Measurements from ENCODE around the gene RNPEPL1. TPM values are rescaled to one million over a fixed set of nuclear protein-coding genes. Genes with fewer than 3 reads are reported as not detected.

The RNPEPL1 gene
- total and polyA plus RNA-seq, 2 experiments from 2014 or later, result 6.0 to 21.0 TPM

DNA sequence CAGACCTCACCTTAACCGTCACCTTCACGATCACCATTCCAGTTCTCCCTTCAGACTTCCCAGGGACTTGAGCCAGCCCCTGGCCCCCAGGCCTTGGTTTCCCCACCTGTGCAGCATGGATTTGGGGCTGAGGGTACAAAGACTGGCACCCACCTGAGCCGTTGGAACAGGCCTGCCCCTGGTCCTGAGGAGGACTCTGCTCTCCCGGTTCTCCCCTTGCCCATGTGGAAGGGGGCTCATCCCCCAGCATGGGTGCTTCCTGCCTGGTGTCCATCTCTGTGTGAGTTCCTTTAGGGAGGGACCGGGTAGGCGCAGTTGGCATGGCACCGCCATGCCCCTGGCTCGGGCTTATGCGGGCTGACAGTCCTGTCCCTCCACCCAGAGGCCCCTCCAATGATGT, 46.1 kb downstream of the RNPEPL1 start:
- H3K9me2 ChIP-seq (ENCODE audit: insufficient read depth), result no peaks in the 10 kb centered on the region
- no peak for DNase-seq (ENCODE audit: low spot score)
- Mint-ChIP-seq H3K4me3 (no peak overlapping the region), H3K36me3 (ENCODE audit: low read depth) (peaks cover 40% of the 10 kb centered on the region), H3K27me3 (ENCODE audit: insufficient read depth, low read depth, poor library complexity) (peaks cover 2% of the 10 kb centered on the region), H3K9me3 (peaks cover 32% of the 10 kb centered on the region), H3K4me1 (no peaks in the 10 kb centered on the region), H3K27ac (no peak overlapping the region)
- no peaks in the 10 kb centered on the region for H3K27me3 ChIP-seq (ENCODE audit: insufficient read depth)
- H3K27ac ChIP-seq (ENCODE audit: low read depth), result no peak overlapping the region
- no peak overlapping the region for H3K4me2 ChIP-seq
- H3K36me3 ChIP-seq (ENCODE audit: insufficient read depth), result no peaks in the 10 kb centered on the region
- TF ChIP-seq, protein P1, sequence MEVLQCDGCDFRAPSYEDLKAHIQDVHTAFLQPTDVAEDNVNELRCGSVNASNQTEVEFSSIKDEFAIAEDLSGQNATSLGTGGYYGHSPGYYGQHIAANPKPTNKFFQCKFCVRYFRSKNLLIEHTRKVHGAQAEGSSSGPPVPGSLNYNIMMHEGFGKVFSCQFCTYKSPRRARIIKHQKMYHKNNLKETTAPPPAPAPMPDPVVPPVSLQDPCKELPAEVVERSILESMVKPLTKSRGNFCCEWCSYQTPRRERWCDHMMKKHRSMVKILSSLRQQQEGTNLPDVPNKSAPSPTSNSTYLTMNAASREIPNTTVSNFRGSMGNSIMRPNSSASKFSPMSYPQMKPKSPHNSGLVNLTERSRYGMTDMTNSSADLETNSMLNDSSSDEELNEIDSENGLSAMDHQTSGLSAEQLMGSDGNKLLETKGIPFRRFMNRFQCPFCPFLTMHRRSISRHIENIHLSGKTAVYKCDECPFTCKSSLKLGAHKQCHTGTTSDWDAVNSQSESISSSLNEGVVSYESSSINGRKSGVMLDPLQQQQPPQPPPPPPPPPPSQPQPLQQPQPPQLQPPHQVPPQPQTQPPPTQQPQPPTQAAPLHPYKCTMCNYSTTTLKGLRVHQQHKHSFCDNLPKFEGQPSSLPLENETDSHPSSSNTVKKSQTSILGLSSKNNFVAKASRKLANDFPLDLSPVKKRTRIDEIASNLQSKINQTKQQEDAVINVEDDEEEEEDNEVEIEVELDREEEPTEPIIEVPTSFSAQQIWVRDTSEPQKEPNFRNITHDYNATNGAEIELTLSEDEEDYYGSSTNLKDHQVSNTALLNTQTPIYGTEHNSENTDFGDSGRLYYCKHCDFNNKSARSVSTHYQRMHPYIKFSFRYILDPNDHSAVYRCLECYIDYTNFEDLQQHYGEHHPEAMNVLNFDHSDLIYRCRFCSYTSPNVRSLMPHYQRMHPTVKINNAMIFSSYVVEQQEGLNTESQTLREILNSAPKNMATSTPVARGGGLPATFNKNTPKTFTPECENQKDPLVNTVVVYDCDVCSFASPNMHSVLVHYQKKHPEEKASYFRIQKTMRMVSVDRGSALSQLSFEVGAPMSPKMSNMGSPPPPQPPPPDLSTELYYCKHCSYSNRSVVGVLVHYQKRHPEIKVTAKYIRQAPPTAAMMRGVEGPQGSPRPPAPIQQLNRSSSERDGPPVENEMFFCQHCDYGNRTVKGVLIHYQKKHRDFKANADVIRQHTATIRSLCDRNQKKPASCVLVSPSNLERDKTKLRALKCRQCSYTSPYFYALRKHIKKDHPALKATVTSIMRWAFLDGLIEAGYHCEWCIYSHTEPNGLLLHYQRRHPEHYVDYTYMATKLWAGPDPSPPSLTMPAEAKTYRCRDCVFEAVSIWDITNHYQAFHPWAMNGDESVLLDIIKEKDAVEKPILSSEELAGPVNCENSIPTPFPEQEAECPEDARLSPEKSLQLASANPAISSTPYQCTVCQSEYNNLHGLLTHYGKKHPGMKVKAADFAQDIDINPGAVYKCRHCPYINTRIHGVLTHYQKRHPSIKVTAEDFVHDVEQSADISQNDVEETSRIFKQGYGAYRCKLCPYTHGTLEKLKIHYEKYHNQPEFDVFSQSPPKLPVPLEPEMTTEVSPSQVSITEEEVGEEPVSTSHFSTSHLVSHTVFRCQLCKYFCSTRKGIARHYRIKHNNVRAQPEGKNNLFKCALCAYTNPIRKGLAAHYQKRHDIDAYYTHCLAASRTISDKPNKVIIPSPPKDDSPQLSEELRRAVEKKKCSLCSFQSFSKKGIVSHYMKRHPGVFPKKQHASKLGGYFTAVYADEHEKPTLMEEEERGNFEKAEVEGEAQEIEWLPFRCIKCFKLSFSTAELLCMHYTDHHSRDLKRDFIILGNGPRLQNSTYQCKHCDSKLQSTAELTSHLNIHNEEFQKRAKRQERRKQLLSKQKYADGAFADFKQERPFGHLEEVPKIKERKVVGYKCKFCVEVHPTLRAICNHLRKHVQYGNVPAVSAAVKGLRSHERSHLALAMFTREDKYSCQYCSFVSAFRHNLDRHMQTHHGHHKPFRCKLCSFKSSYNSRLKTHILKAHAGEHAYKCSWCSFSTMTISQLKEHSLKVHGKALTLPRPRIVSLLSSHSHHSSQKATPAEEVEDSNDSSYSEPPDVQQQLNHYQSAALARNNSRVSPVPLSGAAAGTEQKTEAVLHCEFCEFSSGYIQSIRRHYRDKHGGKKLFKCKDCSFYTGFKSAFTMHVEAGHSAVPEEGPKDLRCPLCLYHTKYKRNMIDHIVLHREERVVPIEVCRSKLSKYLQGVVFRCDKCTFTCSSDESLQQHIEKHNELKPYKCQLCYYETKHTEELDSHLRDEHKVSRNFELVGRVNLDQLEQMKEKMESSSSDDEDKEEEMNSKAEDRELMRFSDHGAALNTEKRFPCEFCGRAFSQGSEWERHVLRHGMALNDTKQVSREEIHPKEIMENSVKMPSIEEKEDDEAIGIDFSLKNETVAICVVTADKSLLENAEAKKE (CRISPR knock-in tag; IDR thresholded peaks at IDR 0.05), result no peak
- TF ChIP-seq NANOG (IDR thresholded peaks at IDR 0.05; ENCODE audit: borderline replicate concordance) (no peak), REST (IDR thresholded peaks at IDR 0.05; ENCODE audit: unreplicated experiment) (no peak), JUNB (IDR thresholded peaks at IDR 0.05; ENCODE audit: unreplicated experiment) (no peak), STAT1 (IDR thresholded peaks at IDR 0.05; ENCODE audit: unreplicated experiment) (no peak), ZNF331 (CRISPR knock-in tag; IDR thresholded peaks at IDR 0.05; ENCODE audit: low read depth) (no peak), CREB1 (CRISPR knock-in tag; IDR thresholded peaks at IDR 0.05; ENCODE audit: low read depth) (no peak), ZNF114 (CRISPR knock-in tag; IDR thresholded peaks at IDR 0.05) (no peak), POLR2AphosphoS5 (IDR thresholded peaks at IDR 0.05; ENCODE audit: low read depth) (no peak), EZH2phosphoT487 (IDR thresholded peaks at IDR 0.05; ENCODE audit: unreplicated experiment) (no peak), EZH2 (IDR thresholded peaks at IDR 0.05; ENCODE audit: low read depth, unreplicated experiment) (no peak), ETS1 (IDR thresholded peaks at IDR 0.05) (no peak)
- TF ChIP-seq, protein P2, sequence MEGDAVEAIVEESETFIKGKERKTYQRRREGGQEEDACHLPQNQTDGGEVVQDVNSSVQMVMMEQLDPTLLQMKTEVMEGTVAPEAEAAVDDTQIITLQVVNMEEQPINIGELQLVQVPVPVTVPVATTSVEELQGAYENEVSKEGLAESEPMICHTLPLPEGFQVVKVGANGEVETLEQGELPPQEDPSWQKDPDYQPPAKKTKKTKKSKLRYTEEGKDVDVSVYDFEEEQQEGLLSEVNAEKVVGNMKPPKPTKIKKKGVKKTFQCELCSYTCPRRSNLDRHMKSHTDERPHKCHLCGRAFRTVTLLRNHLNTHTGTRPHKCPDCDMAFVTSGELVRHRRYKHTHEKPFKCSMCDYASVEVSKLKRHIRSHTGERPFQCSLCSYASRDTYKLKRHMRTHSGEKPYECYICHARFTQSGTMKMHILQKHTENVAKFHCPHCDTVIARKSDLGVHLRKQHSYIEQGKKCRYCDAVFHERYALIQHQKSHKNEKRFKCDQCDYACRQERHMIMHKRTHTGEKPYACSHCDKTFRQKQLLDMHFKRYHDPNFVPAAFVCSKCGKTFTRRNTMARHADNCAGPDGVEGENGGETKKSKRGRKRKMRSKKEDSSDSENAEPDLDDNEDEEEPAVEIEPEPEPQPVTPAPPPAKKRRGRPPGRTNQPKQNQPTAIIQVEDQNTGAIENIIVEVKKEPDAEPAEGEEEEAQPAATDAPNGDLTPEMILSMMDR (conservative IDR thresholded peaks at IDR 0.05; ENCODE audit: low read depth in 2 of 2), result no peak
- H4K20me1 ChIP-seq (replicated peaks; ENCODE audit: insufficient read depth), result no peaks in the 10 kb centered on the region
- ATAC-seq, result no peak
- H3K4me3 ChIP-seq, result no peak overlapping the region
- H3K4me1 ChIP-seq (ENCODE audit: insufficient read depth), result no peaks in the 10 kb centered on the region
- H2AFZ ChIP-seq, result no peak overlapping the region
- H3K79me2 ChIP-seq (replicated peaks; ENCODE audit: insufficient read depth), result no peaks in the 10 kb centered on the region
- no peaks in the 10 kb centered on the region for H3F3A ChIP-seq (replicated peaks; ENCODE audit: low read depth)
